GM19395 (cell line): Measurements from ENCODE around the gene DUSP8.

Source experiments
- ATAC-seq: cut with Tn5 transposase; IDR thresholded peaks from one replicate; pipeline ENCODE4 v1.9.1; 2021; ENCODE audit warnings: mild to moderate bottlenecking, moderate library complexity; ENCODE audit not compliant: unreplicated experiment

The DUSP8 gene

GRCh38 chr11:1567052-1567720 is 4.9 kb downstream of the DUSP8 start:
- no peak for ATAC-seq

- no peak for ATAC-seq
Measured at GRCh38 chr11:1566381-1567051, 5.6 kb downstream of the DUSP8 start.

- ATAC-seq: no peak
Measured at GRCh38 chr11:1565904-1566247, 6.2 kb downstream of the DUSP8 start.

GRCh38 chr11:1565173-1565903 is 6.7 kb downstream of the DUSP8 start:
- ATAC-seq: no peak

- ATAC-seq: no peak
Measured at GRCh38 chr11:1564535-1565172, 7.4 kb downstream of the DUSP8 start.

- ATAC-seq: no peak
Measured at GRCh38 chr11:1563697-1564534, 8.2 kb downstream of the DUSP8 start.

- ATAC-seq: no peak
Measured at GRCh38 chr11:1563149-1563638, 8.9 kb downstream of the DUSP8 start.

- no peak for ATAC-seq
Measured at GRCh38 chr11:1562469-1563148, 9.5 kb downstream of the DUSP8 start.

GRCh38 chr11:1561955-1562354 is 10.1 kb downstream of the DUSP8 start:
- ATAC-seq: no peak

GRCh38 chr11:1561266-1561665 is 10.8 kb downstream of the DUSP8 start:
- ATAC-seq: no peak

GRCh38 chr11:1560649-1561251 is 11.3 kb downstream of the DUSP8 start:
- ATAC-seq: no peak

- no peak for ATAC-seq
Measured at GRCh38 chr11:1560002-1560648, 11.9 kb downstream of the DUSP8 start.

- no peak for ATAC-seq
Measured at GRCh38 chr11:1559111-1559951, 12.7 kb downstream of the DUSP8 start.

GRCh38 chr11:1558775-1559110 is 13.3 kb downstream of the DUSP8 start:
- ATAC-seq: no peak

- no peak for ATAC-seq
Measured at GRCh38 chr11:1557904-1558774, 13.9 kb downstream of the DUSP8 start.

GRCh38 chr11:1557051-1557884 is 14.8 kb downstream of the DUSP8 start:
- ATAC-seq: no peak
